Endothelial cell of umbilical vein (primary cell): Measurements from ENCODE around the gene BMPR1A. TPM values are rescaled to one million over a fixed set of nuclear protein-coding genes. Genes with fewer than 3 reads are reported as not detected.

Source experiments
- BruUV-seq: library from RNA; stranded (reverse); fragments of 400-500 nt; replicated peaks from 2 replicates; lab custom pipeline; 2021; lab: Mats Ljungman, UMichigan
- CTCF ChIA-PET: fragments of 300-600, 350-600 bp; sonication (Branson Sonifier 250); formaldehyde crosslinking; loops from one replicate; lab custom pipeline; 2021; ENCODE audit warnings: antibody characterized with exemption, inconsistent platforms; lab: Charles Lee
- POLR2A ChIA-PET: fragments of 300-600, 350-600 bp; sonication (Branson Sonifier 250); formaldehyde crosslinking; loops from one replicate; lab custom pipeline; 2021; ENCODE audit warnings: antibody characterized with exemption, inconsistent platforms; lab: Charles Lee
- DNase-seq: peaks from one replicate; pipeline ENCODE4 v3.0.0-alpha.2; 2011; ENCODE audit warnings: low read depth, low spot score
- FAIRE-seq: peaks from 2 replicates; lab custom pipeline; 2011; peaks lifted over from hg19 to GRCh38; lab: Jason Lieb, UNC
- H2AFZ ChIP-seq: 2 replicates; pipeline ENCODE4 v1.6.0; 2012; ENCODE audit warnings: low read depth, low read length, control low read depth, inconsistent platforms
- H3K27ac ChIP-seq: 2 replicates; pipeline ENCODE4 v1.5.1; 2011; ENCODE audit warnings: low read depth, mild to moderate bottlenecking, control low read depth, low read length, moderate library complexity; ENCODE audit not compliant: insufficient read depth
- H3K27me3 ChIP-seq, 2 experiments: 2 replicates each; pipeline versions ENCODE4 v1.6.0 to v1.6.1; 2011; ENCODE audit warnings: low read length in 2 of 2, mixed read lengths in 1 of 2; ENCODE audit not compliant: control insufficient read depth in 2 of 2, insufficient read depth in 2 of 2
- H3K36me3 ChIP-seq, 2 experiments: 2 replicates in 1 of 2; 3 replicates in 1 of 2; pipeline ENCODE4 v1.5.1; 2011; ENCODE audit warnings: low read length in 2 of 2, mild to moderate bottlenecking in 1 of 2, moderate library complexity in 1 of 2; ENCODE audit not compliant: control insufficient read depth in 2 of 2, insufficient read depth in 2 of 2; ENCODE audit errors: extremely low read depth in 1 of 2
- H3K4me1 ChIP-seq: 3 replicates; pipeline ENCODE4 v1.5.1; 2011; ENCODE audit warnings: mild to moderate bottlenecking, low read length; ENCODE audit not compliant: control insufficient read depth, insufficient read depth; ENCODE audit errors: extremely low read depth
- H3K4me2 ChIP-seq: 2 replicates; pipeline ENCODE4 v1.6.1; 2011; ENCODE audit warnings: low read length, control low read depth, mixed read lengths; ENCODE audit not compliant: insufficient read depth
- H3K4me3 ChIP-seq, 3 experiments: fragments of 200-600 bp in 1 of 3; sonication (generic), shearing (Covaris generic) in 1 of 3; replicated peaks in 1 of 3; 2 replicates each; pipeline ENCODE4 v1.5.1; 2011 to 2016; ENCODE audit warnings: control low read depth in 3 of 3, low read length in 3 of 3, mild to moderate bottlenecking in 2 of 3, inconsistent platforms in 1 of 3, low read depth in 1 of 3, moderate library complexity in 1 of 3; ENCODE audit not compliant: insufficient read depth in 1 of 3
- H3K79me2 ChIP-seq: 2 replicates; pipeline ENCODE4 v1.6.0; 2012; ENCODE audit warnings: low read length, inconsistent platforms; ENCODE audit not compliant: control insufficient read depth, insufficient read depth
- H3K9ac ChIP-seq: replicated peaks from 2 replicates; pipeline ENCODE3; 2011; ENCODE audit warnings: low read length, control low read depth; ENCODE audit not compliant: insufficient read depth; ENCODE audit errors: extremely low read depth
- H3K9me1 ChIP-seq: replicated peaks from 3 replicates; pipeline ENCODE4 v1.6.0; 2011; ENCODE audit warnings: mild to moderate bottlenecking, low read length; ENCODE audit not compliant: control insufficient read depth, insufficient read depth; ENCODE audit errors: extremely low read depth
- H3K9me3 ChIP-seq: replicated peaks from 2 replicates; pipeline ENCODE4 v1.5.1; 2012; ENCODE audit warnings: low read length, inconsistent platforms; ENCODE audit not compliant: control insufficient read depth, insufficient read depth
- H4K20me1 ChIP-seq: replicated peaks from 2 replicates; pipeline ENCODE3; 2011; ENCODE audit warnings: mild to moderate bottlenecking, low read length; ENCODE audit not compliant: control insufficient read depth, insufficient read depth; ENCODE audit errors: extremely low read depth
- CTCF ChIP-seq, 2 donors: IDR thresholded peaks; 1 replicate in 1 of 2; 2 replicates in 1 of 2; pipeline ENCODE4 v1.5.1; 2011; ENCODE audit warnings: low read length in 2 of 2, mild to moderate bottlenecking in 2 of 2, moderate library complexity in 2 of 2, control low read depth in 1 of 2, inconsistent platforms in 1 of 2, low read depth in 1 of 2; ENCODE audit not compliant: insufficient read depth in 1 of 2; ENCODE audit errors: extremely low read depth in 1 of 2
- EZH2 ChIP-seq: IDR thresholded peaks from 2 replicates; pipeline ENCODE4 v1.6.1; 2012; ENCODE audit warnings: borderline replicate concordance, low read depth, mild to moderate bottlenecking, moderate library complexity, low read length, inconsistent platforms; ENCODE audit not compliant: severe bottlenecking
- FOS ChIP-seq: IDR thresholded peaks from 2 replicates; pipeline ENCODE4 v1.6.1; 2011; ENCODE audit warnings: mild to moderate bottlenecking, low read length, moderate library complexity, borderline replicate concordance; ENCODE audit not compliant: insufficient read depth
- GATA2 ChIP-seq: IDR thresholded peaks from 2 replicates; pipeline ENCODE4 v1.7.0; 2011; ENCODE audit warnings: low read depth, mild to moderate bottlenecking, moderate library complexity, mixed read lengths, low read length; ENCODE audit not compliant: insufficient read length, insufficient read depth
- JUN ChIP-seq: IDR thresholded peaks from 2 replicates; pipeline ENCODE4 v1.6.1; 2011; ENCODE audit warnings: borderline replicate concordance, low read depth; ENCODE audit not compliant: insufficient read length, insufficient read depth
- MAX ChIP-seq: IDR thresholded peaks from 2 replicates; pipeline ENCODE4 v1.6.1; 2011; ENCODE audit not compliant: insufficient read depth, insufficient read length
- MYC ChIP-seq: IDR thresholded peaks from one replicate; pipeline ENCODE4 v1.6.1; 2011; ENCODE audit warnings: mild to moderate bottlenecking, low read depth, low read length
- POLR2A ChIP-seq: IDR thresholded peaks from 2 replicates; pipeline ENCODE4 v1.6.1; 2012; ENCODE audit warnings: low read depth, mild to moderate bottlenecking, control low read depth, low read length
- POLR2AphosphoS5 ChIP-seq: IDR thresholded peaks from 2 replicates; pipeline ENCODE4 v1.6.1; 2012; ENCODE audit warnings: low read depth, mild to moderate bottlenecking, control low read depth, low read length, moderate library complexity; ENCODE audit not compliant: insufficient read depth
- dilution Hi-C: fragments of 300-500 bp; cut with MboI; formaldehyde crosslinking; loops from one replicate; pipeline ENCODE4 v1.15.0; 2019; ENCODE audit warnings: low sequenced_read_pairs; ENCODE audit not compliant: extremely low pct_ligation_motif_present
- intact Hi-C: fragments of 100-400 bp; cut with micrococcal nuclease; formaldehyde crosslinking; loops from one replicate; pipeline ENCODE4 v1.10.0; 2022
- polyA plus RNA-seq, 4 experiments: library from polyadenylated mRNA; depleted of rRNA in 3 of 4; stranded (reverse) in 3 of 4; unstranded in 1 of 4; fragments of >200 nt; gene quantifications; 2 replicates each; pipeline versions ENCODE4 v1.2.1 to v1.2.3, GENCODE V29; 2011 to 2012; ENCODE audit warnings: missing spikeins in 1 of 4
- total RNA-seq: library from RNA; stranded (reverse); gene quantifications from 2 replicates; pipeline ENCODE4 v1.2.3, GENCODE V29; 2021

Gene BMPR1A
- total and polyA plus RNA-seq, 2 donors (not counting 3 experiments of a cell fraction or from before 2014, with no cell fraction given) = not detected

- peak; percentile 54 for FAIRE-seq
- Histone ChIP-seq H3K79me2 (no peaks in the 10 kb centered on the region), H3K4me1 (no peaks in the 10 kb centered on the region), H3K27me3 (peaks cover 18 to 24% of the 10 kb centered on the region in 2 experiments), H3K4me3 (no peak overlapping the region), H3K9ac (no peak overlapping the region), H3K36me3 (no peaks in the 10 kb centered on the region), H3K9me1 (no peaks in the 10 kb centered on the region), H3K4me2 (no peak overlapping the region), H2AFZ (no peak overlapping the region), H4K20me1 (no peaks in the 10 kb centered on the region), H3K9me3 (no peaks in the 10 kb centered on the region), H3K27ac (no peak overlapping the region)
- DNase-seq = peak; percentile 51
- ChIA-PET POLR2A (no interaction called here), CTCF (interaction anchor here (0.7 to 3.4 kb wide), 4 partner anchors 11 to 196 kb away, joined by 3 to 14 read pairs (median 4); no protein-coding TSS in a partner anchor)
- BruUV-seq = no TSS peak
- dilution Hi-C loops = no loop called here
- no peak for TF ChIP-seq EZH2
- TF ChIP-seq JUN = peak; percentile 40
- no peak for TF ChIP-seq POLR2A
- TF ChIP-seq FOS = peak; percentile 75
- intact Hi-C loops = loop anchor here (1.0 kb wide), 1 partner anchor 20 kb away; no protein-coding TSS in a partner anchor
Measured at GRCh38 chr10:86888585-86889381, 132.4 kb downstream of the BMPR1A start.

GRCh38 chr10:86889997-86890396 lies 133.6 kb downstream of the BMPR1A start:
- FAIRE-seq = no peak
- dilution Hi-C loops = no loop called here

More at GRCh38 chr10:86889997-86890396, 133.6 kb downstream of the BMPR1A start:
- Histone ChIP-seq H3K4me1 (no peaks in the 10 kb centered on the region), H2AFZ (no peak overlapping the region), H3K27ac (no peak overlapping the region), H3K36me3 (no peaks in the 10 kb centered on the region), H3K9ac (no peak overlapping the region), H3K9me1 (no peaks in the 10 kb centered on the region), H3K79me2 (no peaks in the 10 kb centered on the region), H3K4me2 (no peak overlapping the region), H3K9me3 (no peaks in the 10 kb centered on the region), H4K20me1 (no peaks in the 10 kb centered on the region), H3K4me3 (no peak overlapping the region), H3K27me3 (peaks cover 25 to 35% of the 10 kb centered on the region in 2 experiments)
- no TSS peak for BruUV-seq
- intact Hi-C loops = loop anchor here (1.0 kb wide), 1 partner anchor 22 kb away; no protein-coding TSS in a partner anchor
- POLR2A ChIA-PET = no interaction called here
- TF ChIP-seq EZH2 (no peak), POLR2A (no peak), CTCF (IDR thresholded peaks at IDR 0.05; ENCODE audit: extremely low read depth in 1 of 2, insufficient read depth in 1 of 2, low read depth in 1 of 2, low read length in 2 of 2) (no peak), POLR2AphosphoS5 (no peak), GATA2 (no peak), MAX (no peak), FOS (no peak), MYC (no peak), JUN (no peak)
- CTCF ChIA-PET = interaction anchor here (0.7 to 3.4 kb wide), 3 partner anchors 10 to 124 kb away, joined by 3 to 14 read pairs (median 3); no protein-coding TSS in a partner anchor
- no peak for DNase-seq
